ENCODE results near the gene ACAP1.

ACAP1 gene

DNA sequence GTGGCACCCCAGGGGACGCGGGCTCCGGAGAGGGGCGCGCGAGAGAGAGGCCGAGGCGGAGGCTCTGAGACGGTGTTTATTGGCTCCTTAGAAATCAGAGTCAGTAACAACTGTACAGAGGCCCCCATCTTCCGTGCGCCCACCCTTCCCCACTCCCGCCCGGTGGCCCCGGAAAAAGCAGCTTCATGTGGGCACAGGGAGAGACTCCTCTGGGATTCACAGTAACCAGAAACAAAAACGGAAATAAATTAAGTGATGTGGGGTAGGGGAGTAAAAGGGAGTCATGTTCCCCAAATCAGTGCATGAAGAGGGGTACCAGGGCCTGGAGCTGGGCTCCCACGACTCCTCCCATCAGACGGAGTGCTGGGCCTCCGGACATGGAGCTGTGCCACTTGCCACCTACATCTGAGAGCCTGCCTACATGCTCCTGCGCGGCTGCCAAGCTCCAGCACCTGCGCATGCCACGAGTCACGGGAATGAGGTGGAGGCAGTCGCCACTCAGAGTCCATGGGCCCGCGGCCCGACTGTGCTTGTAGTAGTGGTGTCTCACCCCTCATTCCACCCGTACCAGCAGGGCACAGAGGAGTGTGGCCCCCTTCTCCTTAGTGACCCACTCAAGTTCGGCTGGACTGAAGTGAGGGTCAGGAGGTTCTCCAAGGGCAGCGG, 20.6 kb upstream of the ACAP1 start:
- Mint-ChIP-seq H3K27me3 (no peaks in the 10 kb centered on the region), H3K36me3 (ENCODE audit: insufficient read depth) (peaks cover 48% of the 10 kb centered on the region), H3K9me3 (no peaks in the 10 kb centered on the region), H3K4me3 (peak overlapping the region; percentile 94), H3K27ac (ENCODE audit: low read depth) (peak overlapping the region; percentile 93), H3K4me1 (peaks cover 51% of the 10 kb centered on the region)
- ATAC-seq (replicated peaks; ENCODE audit: extremely low read depth, poor library complexity, severe bottlenecking) (no peak), DNase-seq (ENCODE audit: low spot score in 2 of 2) (no peak)

DNA sequence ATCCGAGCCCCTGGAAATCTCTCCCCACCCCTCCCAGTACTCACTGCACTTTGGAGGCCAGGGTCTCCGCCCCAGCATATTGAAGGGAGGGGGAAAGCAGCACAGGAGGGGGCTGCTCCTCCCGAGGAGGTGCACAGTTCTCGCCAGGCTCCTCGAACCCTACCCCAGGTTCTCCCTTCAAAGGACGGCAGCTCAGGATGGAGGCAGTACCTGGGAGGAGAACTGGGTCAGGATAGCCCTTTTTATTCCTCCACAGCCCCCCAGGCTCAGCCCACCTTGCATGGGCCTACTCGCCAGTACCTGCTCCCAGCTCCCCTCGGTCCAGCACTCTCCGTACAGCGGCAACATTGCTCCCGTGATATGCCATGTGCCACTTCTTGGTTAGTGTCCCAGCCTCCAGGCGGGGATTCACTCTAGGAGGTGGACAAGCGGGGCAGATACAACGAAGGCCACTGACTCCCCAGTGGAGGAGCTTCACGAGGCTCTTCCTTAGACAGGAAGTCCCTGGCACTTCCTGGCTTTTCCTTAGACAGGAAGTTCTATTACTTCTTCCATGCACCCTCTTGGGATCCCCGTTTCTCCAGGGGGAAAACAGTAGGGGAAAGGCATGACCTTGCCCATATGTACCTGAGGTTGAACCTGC, 19.0 kb upstream of the ACAP1 start:
- Mint-ChIP-seq H3K27me3 (no peaks in the 10 kb centered on the region), H3K27ac (ENCODE audit: low read depth) (no peak overlapping the region), H3K9me3 (no peaks in the 10 kb centered on the region), H3K4me1 (peaks cover 39% of the 10 kb centered on the region), H3K36me3 (ENCODE audit: insufficient read depth) (peaks cover 38% of the 10 kb centered on the region), H3K4me3 (peak overlapping the region; percentile 31)
- ATAC-seq (replicated peaks; ENCODE audit: extremely low read depth, poor library complexity, severe bottlenecking) (no peak), DNase-seq (ENCODE audit: low spot score in 2 of 2) (no peak)

DNA sequence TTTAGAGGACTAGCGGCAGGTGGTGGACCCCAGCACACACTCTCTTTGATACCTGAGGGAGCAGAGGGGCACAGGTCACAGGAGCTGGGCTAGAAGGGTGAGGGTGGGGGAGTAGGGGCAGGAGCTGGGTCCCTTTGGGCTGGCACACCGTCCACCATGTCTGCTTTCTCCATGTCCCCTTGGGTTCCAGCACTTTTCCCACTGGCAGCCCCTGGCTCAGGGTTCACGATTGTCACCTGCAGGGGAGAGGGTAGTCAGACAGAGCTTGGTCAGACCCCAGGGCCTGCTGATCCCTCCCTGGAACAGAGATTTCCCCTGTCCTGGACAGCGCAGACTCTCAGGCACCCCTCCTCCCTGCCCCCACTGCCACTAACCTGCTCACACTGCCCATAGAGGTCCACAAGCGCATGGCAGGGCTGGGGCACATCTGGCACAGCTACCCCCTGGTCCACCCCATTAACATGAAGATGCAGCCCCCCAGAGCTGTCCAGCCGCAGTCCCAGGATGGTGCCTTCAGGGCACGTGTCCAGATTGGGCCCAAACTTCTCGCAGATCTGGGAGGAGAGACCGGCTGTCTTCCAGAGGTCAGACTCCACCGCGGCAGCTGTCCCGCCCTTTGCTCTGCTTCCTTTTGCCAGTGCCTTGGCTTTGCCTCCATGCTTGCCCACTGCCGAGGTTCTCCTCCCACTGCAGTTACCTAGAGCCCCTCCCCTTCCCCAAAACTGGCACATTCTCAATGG, 18.0 kb upstream of the ACAP1 start:
- ATAC-seq (replicated peaks; ENCODE audit: extremely low read depth, poor library complexity, severe bottlenecking), result no peak
- H3K36me3 Mint-ChIP-seq (ENCODE audit: insufficient read depth), result peaks cover 28% of the 10 kb centered on the region
- no peaks in the 10 kb centered on the region for H3K27me3 Mint-ChIP-seq

DNA sequence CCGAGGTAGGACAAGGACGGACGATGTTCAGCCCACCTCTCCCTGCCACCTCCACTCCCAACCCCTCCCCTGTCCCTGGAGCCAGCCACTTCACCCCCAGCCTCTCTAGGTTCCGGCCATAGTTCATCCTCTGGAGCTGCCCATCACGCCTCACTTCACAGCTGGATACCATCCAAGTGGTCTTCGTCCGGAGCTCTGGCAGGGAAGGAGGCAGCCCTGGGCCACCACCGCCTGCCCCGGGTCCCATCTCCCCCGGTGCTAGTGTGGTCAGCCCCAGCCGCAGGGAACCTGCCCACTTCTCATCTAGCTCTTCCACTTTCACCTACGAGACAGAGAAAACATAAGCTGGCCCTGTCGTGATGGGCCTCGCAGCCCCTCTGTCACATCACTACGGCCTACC, 14.9 kb upstream of the ACAP1 start:
- no peaks in the 10 kb centered on the region for H3K27me3 Mint-ChIP-seq
- ATAC-seq (replicated peaks; ENCODE audit: extremely low read depth, poor library complexity, severe bottlenecking), result no peak
- H3K4me1 Mint-ChIP-seq, result peaks cover 6% of the 10 kb centered on the region
- peaks cover 9% of the 10 kb centered on the region for H3K36me3 Mint-ChIP-seq (ENCODE audit: insufficient read depth)
- H3K9me3 Mint-ChIP-seq, result no peaks in the 10 kb centered on the region
- DNase-seq (ENCODE audit: low spot score in 2 of 2), result no peak
- no peak overlapping the region for H3K27ac Mint-ChIP-seq (ENCODE audit: low read depth)
- no peak overlapping the region for H3K4me3 Mint-ChIP-seq

More for the DNA sequence above, 18.0 kb upstream of the ACAP1 start:
- no peak for DNase-seq (ENCODE audit: low spot score in 2 of 2)
- no peak overlapping the region for H3K27ac Mint-ChIP-seq (ENCODE audit: low read depth)
- no peak overlapping the region for H3K4me3 Mint-ChIP-seq
- peaks cover 29% of the 10 kb centered on the region for H3K4me1 Mint-ChIP-seq
- no peaks in the 10 kb centered on the region for H3K9me3 Mint-ChIP-seq

DNA sequence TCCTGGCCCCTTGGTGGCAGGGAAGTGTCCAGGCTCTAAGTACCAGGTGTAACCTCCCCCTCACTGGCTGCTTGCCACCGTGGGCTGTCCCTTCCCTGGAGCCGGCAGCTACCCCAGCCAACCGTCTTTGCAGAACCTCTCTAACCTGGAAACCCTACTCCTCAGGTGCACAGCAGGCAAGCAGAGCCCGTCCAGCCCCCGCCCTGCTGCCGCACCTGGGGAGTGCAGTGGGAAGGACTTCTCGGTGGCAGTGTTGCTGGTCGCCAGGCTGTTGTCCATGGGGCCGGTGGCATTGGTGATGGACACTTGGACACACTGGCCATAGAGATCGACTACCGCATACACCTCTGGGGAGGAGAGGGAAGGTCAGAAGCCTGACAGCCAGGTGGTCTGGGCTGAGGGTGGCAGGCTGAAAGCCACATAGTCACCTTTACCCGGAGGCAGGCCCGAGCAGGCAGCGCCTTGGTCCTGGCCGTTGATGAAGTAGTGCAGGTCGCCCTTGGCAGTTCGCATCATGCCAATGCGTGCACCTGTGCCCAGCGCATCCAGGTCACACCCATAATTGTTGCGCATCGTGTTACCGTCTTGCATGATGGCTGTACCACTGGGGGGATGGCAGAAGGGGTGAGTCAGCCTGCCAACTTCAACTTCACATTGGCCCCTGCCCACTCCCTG, 13.7 kb upstream of the ACAP1 start:
- Mint-ChIP-seq H3K4me3 (no peak overlapping the region), H3K27ac (ENCODE audit: low read depth) (no peak overlapping the region), H3K27me3 (no peaks in the 10 kb centered on the region), H3K9me3 (no peaks in the 10 kb centered on the region), H3K36me3 (ENCODE audit: insufficient read depth) (peaks cover 11% of the 10 kb centered on the region), H3K4me1 (peaks cover 5% of the 10 kb centered on the region)
- no peak for ATAC-seq (replicated peaks; ENCODE audit: extremely low read depth, poor library complexity, severe bottlenecking)
- no peak for DNase-seq (ENCODE audit: low spot score in 2 of 2)

DNA sequence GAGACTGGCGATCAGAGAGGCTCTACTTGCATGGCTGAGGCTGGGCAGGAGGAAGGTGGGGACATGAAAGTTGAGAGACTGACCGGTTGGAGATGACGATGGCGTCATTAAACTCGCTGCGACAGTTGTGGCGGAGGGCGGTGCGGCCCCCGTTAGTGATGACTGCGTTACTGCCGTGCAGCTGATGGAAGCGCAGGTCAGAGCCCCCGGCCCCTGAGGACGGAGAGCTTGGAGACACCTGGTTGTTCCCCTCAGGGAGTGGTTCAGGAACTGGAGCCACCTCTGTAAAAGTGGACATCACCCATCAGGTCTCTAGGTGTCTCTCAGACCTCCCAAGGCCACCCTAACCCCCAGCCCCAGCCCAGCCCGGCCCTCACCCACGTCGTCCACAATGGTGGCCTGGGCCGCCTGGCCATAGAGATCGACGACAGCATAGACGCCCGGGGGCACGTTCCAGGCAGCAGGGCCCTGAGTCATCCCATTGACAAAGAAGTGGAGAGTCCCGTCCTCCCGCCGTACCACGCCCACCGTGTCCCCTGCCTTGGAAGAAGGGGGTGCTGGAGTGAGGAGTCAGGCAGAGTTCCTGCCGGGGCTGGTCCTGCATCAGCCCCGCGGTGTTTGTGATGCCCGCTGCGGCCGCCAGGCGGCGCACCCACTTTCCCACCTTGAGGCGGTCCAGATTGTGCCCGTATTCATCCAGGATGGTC, 12.4 kb upstream of the ACAP1 start:
- Mint-ChIP-seq H3K36me3 (ENCODE audit: insufficient read depth) (peaks cover 10% of the 10 kb centered on the region), H3K27ac (ENCODE audit: low read depth) (no peak overlapping the region), H3K4me1 (peaks cover 17% of the 10 kb centered on the region), H3K4me3 (no peak overlapping the region), H3K27me3 (no peaks in the 10 kb centered on the region), H3K9me3 (no peaks in the 10 kb centered on the region)
- ATAC-seq (replicated peaks; ENCODE audit: extremely low read depth, poor library complexity, severe bottlenecking) (no peak), DNase-seq (ENCODE audit: low spot score in 2 of 2) (peak; percentile 54 to 67)

DNA sequence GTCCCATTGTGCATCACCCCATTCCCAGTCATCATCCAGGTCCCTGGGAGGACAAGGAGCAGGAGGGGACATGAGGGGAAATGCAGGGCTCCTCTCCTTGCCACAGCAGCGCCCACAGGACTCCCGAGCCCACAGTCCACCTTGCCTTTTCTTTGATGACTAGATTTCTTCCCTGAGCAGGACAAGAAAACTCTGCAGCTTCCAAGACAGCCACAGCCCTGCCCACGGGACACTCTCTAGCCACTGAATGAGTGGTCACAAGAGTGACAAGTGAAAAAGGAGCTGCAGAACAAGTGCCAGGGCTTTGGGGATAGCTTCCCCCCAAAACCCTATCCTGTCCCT, 11.9 kb upstream of the ACAP1 start:
- H3K36me3 Mint-ChIP-seq (ENCODE audit: insufficient read depth), result peaks cover 11% of the 10 kb centered on the region
- H3K9me3 Mint-ChIP-seq, result no peaks in the 10 kb centered on the region
- ATAC-seq (replicated peaks; ENCODE audit: extremely low read depth, poor library complexity, severe bottlenecking), result no peak
- H3K27me3 Mint-ChIP-seq, result no peaks in the 10 kb centered on the region
- no peak overlapping the region for H3K27ac Mint-ChIP-seq (ENCODE audit: low read depth)
- no peak overlapping the region for H3K4me3 Mint-ChIP-seq
- peaks cover 19% of the 10 kb centered on the region for H3K4me1 Mint-ChIP-seq
- no peak for DNase-seq (ENCODE audit: low spot score in 2 of 2)

DNA sequence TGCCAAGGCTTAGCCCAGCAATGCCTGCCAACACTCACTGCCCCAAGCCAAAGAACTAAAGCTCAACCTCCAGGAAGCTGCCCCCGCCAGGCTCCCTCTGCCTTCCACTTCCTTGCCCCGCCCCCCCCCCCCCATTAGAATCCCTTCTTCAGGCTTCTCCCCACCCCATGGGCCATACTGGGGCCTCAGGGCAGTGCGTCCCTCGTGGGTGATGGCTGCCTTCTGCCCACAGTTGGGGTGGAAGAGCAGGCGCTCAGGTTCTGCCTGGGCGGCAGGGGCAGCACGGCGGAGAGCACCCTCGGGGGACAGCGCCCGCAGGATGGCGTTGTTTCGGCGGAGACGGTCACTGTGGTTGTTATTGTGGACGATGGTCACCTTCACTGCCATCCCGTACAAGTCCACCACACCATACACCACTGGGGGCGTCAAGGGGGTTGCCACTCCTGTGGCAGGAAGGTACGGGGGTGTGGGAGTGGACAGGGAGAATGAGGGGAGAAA, 11.2 kb upstream of the ACAP1 start:
- no peak for DNase-seq (ENCODE audit: low spot score in 2 of 2)
- Mint-ChIP-seq H3K4me1 (peaks cover 25% of the 10 kb centered on the region), H3K36me3 (ENCODE audit: insufficient read depth) (peaks cover 17% of the 10 kb centered on the region), H3K9me3 (no peaks in the 10 kb centered on the region), H3K4me3 (no peak overlapping the region), H3K27ac (ENCODE audit: low read depth) (no peak overlapping the region), H3K27me3 (no peaks in the 10 kb centered on the region)
- ATAC-seq (replicated peaks; ENCODE audit: extremely low read depth, poor library complexity, severe bottlenecking), result no peak

DNA sequence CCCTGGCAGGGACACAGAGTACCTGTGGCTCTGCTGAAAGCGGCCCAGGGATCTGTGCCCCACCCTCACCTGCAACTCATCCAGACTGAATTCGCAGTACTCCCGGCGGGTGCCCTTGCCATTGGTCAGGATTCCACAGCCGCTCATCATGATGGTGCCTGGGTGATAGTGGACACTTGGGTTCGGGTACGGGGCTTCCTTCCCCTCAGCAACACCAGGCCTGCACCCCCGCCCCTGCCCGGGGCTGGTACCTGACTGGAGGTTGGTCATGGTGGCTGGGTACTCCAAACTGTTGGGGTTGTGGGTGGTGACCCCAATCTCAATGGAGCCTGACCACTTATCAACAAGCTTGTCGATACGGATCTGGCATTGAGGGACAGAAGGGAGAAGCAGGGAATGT, 10.1 kb upstream of the ACAP1 start:
- Mint-ChIP-seq H3K27me3 (no peaks in the 10 kb centered on the region), H3K27ac (ENCODE audit: low read depth) (no peak overlapping the region), H3K4me1 (peaks cover 27% of the 10 kb centered on the region)

DNA sequence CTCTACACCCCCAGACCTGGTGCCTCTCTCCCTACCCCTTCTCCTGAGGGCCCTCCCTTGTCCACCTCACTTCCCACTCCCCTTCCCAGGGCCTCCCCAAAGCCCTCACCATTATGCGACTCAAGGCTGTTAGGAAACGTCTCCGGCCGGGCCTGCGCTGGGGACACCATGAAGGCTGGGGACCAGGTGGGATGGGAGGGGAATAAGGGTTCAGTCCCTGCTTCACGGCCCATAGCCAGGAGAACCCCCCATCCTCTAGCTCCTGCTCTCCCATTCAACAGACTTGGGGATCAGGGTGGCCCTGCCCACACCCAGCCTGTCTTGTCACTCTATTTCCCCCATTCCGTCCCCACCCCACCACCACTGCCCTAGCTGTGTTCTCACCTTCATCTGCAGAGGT, 9.3 kb upstream of the ACAP1 start:
- Mint-ChIP-seq H3K9me3 (no peaks in the 10 kb centered on the region), H3K4me1 (peaks cover 27% of the 10 kb centered on the region), H3K27me3 (no peaks in the 10 kb centered on the region), H3K4me3 (no peak overlapping the region), H3K36me3 (ENCODE audit: insufficient read depth) (peaks cover 11% of the 10 kb centered on the region), H3K27ac (ENCODE audit: low read depth) (no peak overlapping the region)
- no peak for ATAC-seq (replicated peaks; ENCODE audit: extremely low read depth, poor library complexity, severe bottlenecking)
- no peak for DNase-seq (ENCODE audit: low spot score in 2 of 2)

More for the DNA sequence above, 10.1 kb upstream of the ACAP1 start:
- ATAC-seq (replicated peaks; ENCODE audit: extremely low read depth, poor library complexity, severe bottlenecking) (no peak), DNase-seq (ENCODE audit: low spot score in 2 of 2) (no peak)
- Mint-ChIP-seq H3K36me3 (ENCODE audit: insufficient read depth) (peaks cover 15% of the 10 kb centered on the region), H3K9me3 (no peaks in the 10 kb centered on the region), H3K4me3 (no peak overlapping the region)

DNA sequence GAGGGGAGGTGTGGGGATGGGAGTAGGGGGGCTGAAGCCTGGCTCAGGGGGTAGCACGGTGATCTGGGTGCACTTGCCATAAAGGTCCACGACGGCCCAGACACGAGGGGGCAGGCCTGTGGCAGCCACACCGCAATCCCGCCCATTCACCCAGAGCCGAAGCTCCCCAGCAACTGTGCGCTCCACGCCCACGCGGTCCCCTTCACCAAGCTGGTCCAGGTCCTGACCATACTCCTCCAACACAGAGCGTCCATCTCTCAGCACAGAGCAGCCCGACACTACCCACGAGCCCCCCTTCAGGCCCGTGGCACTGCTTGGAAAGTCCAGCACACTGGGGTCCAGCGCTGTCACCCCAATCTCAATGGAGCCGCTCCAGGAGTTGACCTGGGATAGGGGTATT, 8.8 kb upstream of the ACAP1 start:
- DNase-seq (ENCODE audit: low spot score in 2 of 2) (no peak), ATAC-seq (replicated peaks; ENCODE audit: extremely low read depth, poor library complexity, severe bottlenecking) (no peak)
- Mint-ChIP-seq H3K9me3 (no peaks in the 10 kb centered on the region), H3K4me1 (peaks cover 31% of the 10 kb centered on the region), H3K27me3 (no peaks in the 10 kb centered on the region), H3K36me3 (ENCODE audit: insufficient read depth) (peaks cover 12% of the 10 kb centered on the region), H3K27ac (ENCODE audit: low read depth) (no peak overlapping the region), H3K4me3 (no peak overlapping the region)

DNA sequence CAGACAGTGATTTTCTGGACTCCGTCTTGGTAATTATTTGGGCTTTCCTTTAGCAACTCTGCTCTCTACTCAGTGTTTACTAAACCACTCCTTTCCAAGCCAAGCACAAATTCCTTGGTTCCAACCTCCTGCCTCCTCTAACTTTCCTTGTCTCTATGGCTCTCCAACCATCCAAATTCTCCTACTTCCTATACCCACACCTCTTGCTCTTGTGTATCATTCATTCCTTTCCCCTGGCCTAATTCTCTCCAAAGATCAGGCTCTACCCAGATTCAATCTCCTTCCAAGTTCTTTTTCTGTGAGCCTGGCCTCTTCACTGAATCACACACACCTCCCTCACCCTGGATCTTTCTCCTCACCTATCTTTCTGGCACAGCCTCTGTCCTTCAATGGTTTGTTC, 8.3 kb upstream of the ACAP1 start:
- Mint-ChIP-seq H3K36me3 (ENCODE audit: insufficient read depth) (peaks cover 13% of the 10 kb centered on the region), H3K27ac (ENCODE audit: low read depth) (peak overlapping the region; percentile 17)

More for the DNA sequence above, 8.3 kb upstream of the ACAP1 start:
- Mint-ChIP-seq H3K4me1 (peaks cover 34% of the 10 kb centered on the region), H3K4me3 (peak overlapping the region; percentile 93), H3K27me3 (no peaks in the 10 kb centered on the region), H3K9me3 (no peaks in the 10 kb centered on the region)
- ATAC-seq (replicated peaks; ENCODE audit: extremely low read depth, poor library complexity, severe bottlenecking) (no peak), DNase-seq (ENCODE audit: low spot score in 2 of 2) (no peak)
